Right atrium auricular region (tissue), 2 donors: ENCODE measurements around the gene TEX47. TPM values are rescaled to one million over a fixed set of nuclear protein-coding genes. Genes with fewer than 3 reads are reported as not detected.

Experiments used
- DNase-seq: peaks from one replicate; pipeline ENCODE4 v3.0.0-alpha.2; 2019; ENCODE audit warnings: low spot score
- H3K27ac ChIP-seq, 2 donors: fragments of 200-600 bp; sonication (generic); 1 replicate in 1 of 2; 2 replicates in 1 of 2; pipeline ENCODE4 v1.5.1; 2016 to 2019
- H3K27me3 ChIP-seq, 2 donors: fragments of 200-600 bp; sonication (generic); one replicate each; pipeline versions ENCODE4 v1.5.1 to v1.6.0; 2017 to 2019
- H3K36me3 ChIP-seq: fragments of 200-600 bp; sonication (generic); one replicate; pipeline ENCODE4 v1.5.1; 2016
- H3K4me1 ChIP-seq, 2 donors: fragments of 200-600 bp; sonication (generic); one replicate each; pipeline versions ENCODE4 v1.5.1 to v1.6.0; 2017 to 2019
- H3K4me3 ChIP-seq, 2 donors: fragments of 200-600 bp; sonication (generic); 1 replicate in 1 of 2; 2 replicates in 1 of 2; pipeline ENCODE4 v1.5.1; 2017 to 2019; ENCODE audit warnings: mild to moderate bottlenecking in 1 of 2, moderate library complexity in 1 of 2
- H3K9me3 ChIP-seq, 2 donors: fragments of 200-600 bp; sonication (generic); one replicate each; pipeline ENCODE4 v1.5.1; 2019
- CTCF ChIP-seq, 2 donors: fragments of 200-600 bp; sonication (generic); IDR thresholded peaks; one replicate each; pipeline ENCODE4 v1.5.1; 2019; ENCODE audit warnings: antibody characterized with exemption in 2 of 2
- total RNA-seq, 2 donors: library from RNA; depleted of rRNA; stranded (reverse); fragments of >200 nt; gene quantifications; one replicate each; pipeline ENCODE4 v1.1.0, GENCODE V29; 2016

Gene TEX47
- total RNA-seq, 2 donors from 2014 or later = not detected

DNA sequence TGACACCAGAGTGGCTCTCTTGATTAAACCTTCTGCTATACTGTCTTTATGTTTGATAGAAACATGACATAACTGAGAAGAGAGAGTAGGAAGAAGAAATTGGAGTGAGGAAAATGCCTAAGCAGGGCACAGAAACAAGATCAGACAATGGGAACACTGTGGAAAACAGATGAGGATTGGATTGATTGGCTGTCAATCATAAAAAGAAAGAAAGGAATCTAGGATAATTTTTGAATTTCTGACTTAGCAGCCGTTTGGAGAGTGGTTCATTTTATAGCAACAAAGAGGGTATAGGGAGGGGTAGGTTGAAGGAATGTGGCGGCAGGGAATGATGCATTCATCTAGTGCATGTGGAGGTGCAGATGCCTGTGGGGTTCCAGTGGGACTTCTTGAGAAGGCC, 7.8 kb downstream of the TEX47 start:
- H3K9me3 ChIP-seq = no peaks in the 10 kb centered on the region
- DNase-seq = no peak
- no peaks in the 10 kb centered on the region for H3K36me3 ChIP-seq
- TF ChIP-seq CTCF (IDR thresholded peaks at IDR 0.05) = no peak
- no peak overlapping the region for H3K4me3 ChIP-seq
- H3K27me3 ChIP-seq = no peaks in the 10 kb centered on the region
- no peaks in the 10 kb centered on the region for H3K4me1 ChIP-seq
- no peak overlapping the region for H3K27ac ChIP-seq

DNA sequence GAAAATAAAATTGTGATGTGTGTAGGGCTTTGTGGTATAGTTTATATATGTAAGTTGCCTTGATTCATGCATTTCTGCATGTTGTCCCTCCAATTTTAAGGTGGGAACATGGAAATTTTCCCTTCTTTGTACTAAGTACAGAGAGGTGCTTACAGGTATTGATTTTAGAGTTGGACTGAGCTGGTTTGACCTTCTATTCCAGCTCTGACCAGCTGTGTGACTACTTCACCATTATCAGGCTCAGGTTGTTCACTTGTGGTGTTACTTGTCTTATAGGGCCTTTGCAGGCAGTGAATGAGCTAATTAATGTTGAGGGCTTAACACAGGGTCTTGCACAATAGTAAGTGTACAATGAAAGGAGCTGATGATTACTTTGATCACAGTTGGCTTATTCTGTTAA, 19.7 kb downstream of the TEX47 start:
- no peaks in the 10 kb centered on the region for H3K36me3 ChIP-seq
- no peaks in the 10 kb centered on the region for H3K9me3 ChIP-seq
- no peaks in the 10 kb centered on the region for H3K4me1 ChIP-seq
- no peak overlapping the region for H3K4me3 ChIP-seq
- DNase-seq = no peak
- H3K27me3 ChIP-seq = no peaks in the 10 kb centered on the region
- no peak for TF ChIP-seq CTCF (IDR thresholded peaks at IDR 0.05)
- no peak overlapping the region for H3K27ac ChIP-seq

DNA sequence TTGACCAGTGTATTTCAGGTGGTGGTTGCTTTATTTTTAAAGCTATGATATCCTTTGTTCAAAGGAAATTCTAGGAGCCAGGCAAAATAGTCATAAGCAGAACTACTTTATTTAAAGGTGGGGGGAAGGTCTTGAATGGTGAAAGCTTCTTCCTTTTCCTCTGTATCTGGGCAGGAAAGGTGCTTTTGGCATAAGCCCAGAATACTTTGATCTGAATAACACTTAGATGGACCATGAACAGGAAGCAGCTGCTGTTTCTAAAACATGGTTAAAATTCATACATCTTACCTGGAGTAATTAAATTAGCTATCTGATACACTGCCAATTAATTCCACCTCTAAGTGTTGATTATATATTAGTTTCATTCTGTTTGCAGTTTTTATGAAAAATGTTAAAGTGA, 22.8 kb downstream of the TEX47 start:
- DNase-seq = no peak
- H3K27me3 ChIP-seq = no peaks in the 10 kb centered on the region
- no peaks in the 10 kb centered on the region for H3K4me1 ChIP-seq
- no peaks in the 10 kb centered on the region for H3K9me3 ChIP-seq
- no peak overlapping the region for H3K4me3 ChIP-seq
- H3K36me3 ChIP-seq = no peaks in the 10 kb centered on the region
- no peak overlapping the region for H3K27ac ChIP-seq
- no peak for TF ChIP-seq CTCF (IDR thresholded peaks at IDR 0.05)

DNA sequence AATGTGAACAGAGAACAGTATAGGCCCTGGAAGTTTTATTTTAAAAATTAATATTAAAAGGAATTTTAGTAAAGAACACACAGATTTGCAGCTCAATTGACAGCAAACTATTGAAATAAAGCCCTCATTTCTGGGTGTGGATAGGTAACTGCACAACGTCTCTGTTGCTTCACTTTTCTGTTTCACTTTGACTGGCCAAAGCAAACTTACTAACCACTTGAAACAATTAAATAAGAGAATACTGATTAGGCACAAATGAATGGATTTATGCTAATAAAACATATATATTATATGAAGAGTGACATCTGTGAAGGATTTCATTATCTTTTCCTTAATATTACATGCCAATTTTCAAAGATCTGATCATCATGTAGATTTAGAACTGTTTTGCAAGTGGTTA, 24.1 kb downstream of the TEX47 start:
- Histone ChIP-seq H3K4me1 (no peaks in the 10 kb centered on the region), H3K4me3 (no peak overlapping the region), H3K27ac (no peak overlapping the region), H3K27me3 (no peaks in the 10 kb centered on the region), H3K9me3 (no peaks in the 10 kb centered on the region), H3K36me3 (no peaks in the 10 kb centered on the region)
- no peak for DNase-seq
- no peak for TF ChIP-seq CTCF (IDR thresholded peaks at IDR 0.05)

GRCh38 chr7:88761779-88762178, 33.8 kb downstream of the TEX47 start:
- H3K27ac ChIP-seq = no peak overlapping the region
- H3K9me3 ChIP-seq = no peaks in the 10 kb centered on the region
- no peaks in the 10 kb centered on the region for H3K36me3 ChIP-seq
- no peak overlapping the region for H3K4me3 ChIP-seq
- peaks cover 0 to 18% of the 10 kb centered on the region in 2 donors for H3K4me1 ChIP-seq
- H3K27me3 ChIP-seq = peaks cover 0 to 6% of the 10 kb centered on the region in 2 donors
- DNase-seq = no peak
- no peak for TF ChIP-seq CTCF (IDR thresholded peaks at IDR 0.05)

DNA sequence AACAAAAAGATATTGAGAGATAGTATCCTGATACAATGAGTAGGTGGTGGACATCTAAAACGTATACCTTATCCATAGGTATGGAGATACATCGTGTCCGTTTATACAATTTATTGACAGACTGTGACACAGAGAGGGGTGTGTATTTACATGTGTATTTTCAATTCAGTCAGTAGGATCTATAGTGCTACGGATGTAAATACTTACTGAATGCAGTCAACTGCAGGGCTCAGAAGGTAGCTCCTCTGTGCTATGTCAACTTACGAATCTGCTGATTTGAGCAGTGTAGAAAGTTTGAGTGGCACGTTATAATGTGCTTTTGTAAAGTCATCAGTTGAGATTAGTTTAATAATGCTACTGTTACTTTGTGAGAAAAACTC, 35.4 kb downstream of the TEX47 start:
- H3K4me1 ChIP-seq = peaks cover 0 to 18% of the 10 kb centered on the region in 2 donors
- H3K27me3 ChIP-seq = peaks cover 0 to 6% of the 10 kb centered on the region in 2 donors
- no peak for DNase-seq
- no peaks in the 10 kb centered on the region for H3K36me3 ChIP-seq
- H3K9me3 ChIP-seq = no peaks in the 10 kb centered on the region
- peak overlapping the region in 1 of 2 donors; percentile 54 for H3K4me3 ChIP-seq
- H3K27ac ChIP-seq = no peak overlapping the region
- TF ChIP-seq CTCF (IDR thresholded peaks at IDR 0.05) = no peak
